Astrocyte of the spinal cord (primary cell): Measurements from ENCODE around the gene SHISAL1.

Source experiments
- DNase-seq: peaks from one replicate; pipeline ENCODE4 v3.0.0; 2011; ENCODE audit warnings: low read depth, low spot score
- H3K4me3 ChIP-seq: 2 replicates; pipeline ENCODE4 v1.5.1; 2011; ENCODE audit warnings: low read depth, mild to moderate bottlenecking, low read length, moderate library complexity
- CTCF ChIP-seq: IDR thresholded peaks from 2 replicates; pipeline ENCODE4 v1.5.1; 2012; ENCODE audit warnings: low read depth, mild to moderate bottlenecking, low read length, inconsistent platforms
- in situ Hi-C: cut with HindIII; loops from 2 replicates; pipeline ENCODE4 v1.10.0; 2017; ENCODE audit warnings: low sequenced_read_pairs

SHISAL1 gene

GRCh38 chr22:44345872-44346271 is 33.1 kb upstream of the SHISAL1 start:
- H3K4me3 ChIP-seq = no peak overlapping the region
- TF ChIP-seq CTCF = no peak
- in situ Hi-C loops = no loop called here
- DNase-seq = no peak

DNA sequence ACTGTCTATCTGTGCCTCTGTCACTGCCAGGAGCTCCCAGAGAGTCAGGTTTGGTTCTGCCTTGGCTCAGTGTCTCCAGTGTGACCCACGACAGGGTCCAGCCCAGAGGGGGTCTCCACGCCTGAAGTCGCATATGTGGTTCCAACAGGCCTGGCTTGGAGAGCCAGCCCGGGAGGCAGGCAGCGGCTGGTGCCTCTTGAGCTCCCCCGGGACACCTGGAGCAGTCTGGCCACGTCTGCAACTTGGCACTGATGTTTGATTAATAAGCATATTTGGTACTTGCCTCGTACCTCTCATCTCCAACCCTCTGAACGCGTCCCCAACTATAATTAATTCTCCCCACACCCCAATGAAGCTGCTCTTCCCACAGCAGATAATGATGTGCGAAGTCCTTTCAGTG is 31.7 kb upstream of the SHISAL1 start:
- in situ Hi-C loops = no loop called here
- no peak for TF ChIP-seq CTCF
- no peak overlapping the region for H3K4me3 ChIP-seq
- no peak for DNase-seq

GRCh38 chr22:44342347-44342956 is 29.7 kb upstream of the SHISAL1 start:
- in situ Hi-C loops = no loop called here
- TF ChIP-seq CTCF = no peak
- DNase-seq = no peak
- no peak overlapping the region for H3K4me3 ChIP-seq

GRCh38 chr22:44341431-44342346 is 28.9 kb upstream of the SHISAL1 start:
- H3K4me3 ChIP-seq = no peak overlapping the region
- peak; percentile 37 for DNase-seq
- TF ChIP-seq CTCF = no peak
- in situ Hi-C loops = no loop called here

DNA sequence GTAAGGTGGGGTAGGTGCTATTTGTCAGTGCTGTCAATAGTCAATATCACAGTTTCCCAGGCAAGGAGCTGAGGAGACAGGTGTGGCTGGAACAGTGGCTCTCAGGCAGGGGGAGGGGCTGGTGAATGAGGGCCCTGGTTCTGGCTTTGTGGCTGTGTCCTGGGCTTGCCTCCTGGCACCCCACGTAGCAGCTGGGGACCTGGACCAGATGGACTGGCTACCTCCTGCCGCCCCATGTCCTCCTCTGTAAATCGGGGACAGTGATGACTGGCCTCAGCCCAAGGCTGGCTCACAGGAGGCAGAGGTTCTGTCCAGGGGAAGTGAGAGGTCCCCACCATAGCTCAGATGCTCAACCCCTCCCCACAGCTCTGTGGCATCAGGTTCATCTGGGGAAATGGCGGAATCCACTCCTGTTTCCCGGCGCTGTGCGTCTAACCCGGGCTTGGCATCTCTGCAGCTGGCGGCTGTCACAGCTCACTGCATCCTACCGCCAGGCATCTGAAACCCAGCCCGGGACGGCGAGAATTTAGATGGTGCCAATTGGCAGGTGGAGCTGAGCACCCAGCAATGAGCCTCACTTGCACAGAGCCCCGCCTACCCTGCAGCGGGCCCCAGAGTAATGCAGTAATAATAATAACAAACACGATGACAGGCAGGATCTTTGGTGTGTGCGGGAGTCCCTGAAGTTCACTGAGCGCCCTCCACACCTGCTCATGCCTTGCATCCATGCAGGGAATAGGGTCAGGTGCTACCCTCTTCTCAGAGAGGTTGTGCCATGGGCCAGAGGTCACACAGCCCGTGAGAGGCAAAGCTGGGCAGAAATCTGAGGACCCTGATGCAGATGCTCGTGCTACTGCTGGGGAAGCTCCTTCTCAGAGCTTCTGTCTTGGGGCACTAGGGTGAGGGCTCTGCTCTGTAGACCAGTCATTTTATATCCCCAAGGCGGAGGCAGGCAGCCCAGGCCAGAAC is 27.8 kb upstream of the SHISAL1 start:
- no peak overlapping the region for H3K4me3 ChIP-seq
- in situ Hi-C loops = no loop called here
- TF ChIP-seq CTCF = no peak
- DNase-seq = no peak

DNA sequence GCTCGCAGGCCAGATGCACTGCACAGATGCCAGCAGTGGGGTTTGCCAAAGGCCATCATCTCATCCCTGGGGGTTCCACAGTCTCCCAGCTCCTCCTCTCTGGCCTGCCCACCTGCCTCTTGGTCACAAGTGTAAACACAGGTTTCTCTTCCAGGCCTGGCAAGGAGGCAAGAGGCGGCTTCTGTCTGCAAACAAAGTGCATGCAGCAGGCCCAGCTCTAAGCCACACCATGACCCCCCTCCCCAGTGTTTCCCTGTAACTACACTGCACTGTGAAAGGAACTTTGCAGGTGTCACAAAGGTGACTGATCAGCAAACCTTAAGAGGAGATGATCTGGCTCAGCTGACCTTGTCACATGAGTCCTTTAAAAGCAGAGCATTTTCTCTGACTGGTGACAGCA is 26.2 kb upstream of the SHISAL1 start:
- no peak overlapping the region for H3K4me3 ChIP-seq
- in situ Hi-C loops = no loop called here
- TF ChIP-seq CTCF = no peak
- no peak for DNase-seq
